HepG2 (cell line): Measurements from ENCODE around the gene GPS1. TPM values are rescaled to one million over a fixed set of nuclear protein-coding genes. Genes with fewer than 3 reads are reported as not detected.

Source experiments
- CTCF ChIP-seq: sonication (generic); formaldehyde crosslinking; IDR thresholded peaks from 2 replicates; pipeline ENCODE4 v1.5.0; 2020; ENCODE audit warnings: mild to moderate bottlenecking, missing genetic modification reagents, moderate library complexity
- LRRFIP1 ChIP-seq: sonication (generic); formaldehyde crosslinking; conservative IDR thresholded peaks from 2 replicates; pipeline ENCODE4 v1.4.0; 2020; ENCODE audit warnings: missing genetic modification reagents
- NFYB ChIP-seq: sonication (generic); formaldehyde crosslinking; IDR thresholded peaks from 2 replicates; pipeline ENCODE4 v1.4.0; 2020; ENCODE audit warnings: missing genetic modification reagents
- RBM22 ChIP-seq: fragments of 200-400 bp; formaldehyde crosslinking; optimal IDR thresholded peaks from 2 replicates; pipeline ENCODE3; 2017; ENCODE audit warnings: mild to moderate bottlenecking, low read length, moderate library complexity
- ZNF281 ChIP-seq: sonication (generic); formaldehyde crosslinking; IDR thresholded peaks from 2 replicates; pipeline ENCODE4 v1.4.0; 2020; ENCODE audit warnings: missing genetic modification reagents, borderline replicate concordance
- ZNF407 ChIP-seq: sonication (generic); formaldehyde crosslinking; IDR thresholded peaks from one replicate; pipeline ENCODE4 v1.5.1; 2020; ENCODE audit warnings: mild to moderate bottlenecking, missing genetic modification reagents; ENCODE audit errors: not compliant biosample characterization
- ZNF7 ChIP-seq: IDR thresholded peaks from 2 replicates; pipeline ENCODE4 v1.6.1; 2016; ENCODE audit warnings: missing biosample characterization, missing genetic modification reagents
- ZNF704 ChIP-seq: sonication (generic); formaldehyde crosslinking; IDR thresholded peaks from 2 replicates; pipeline ENCODE4 v1.8.1; 2023; ENCODE audit warnings: mild to moderate bottlenecking, inconsistent platforms, moderate library complexity, missing genetic modification reagents, borderline replicate concordance
- ZNF780A ChIP-seq: sonication (generic); formaldehyde crosslinking; IDR thresholded peaks from 2 replicates; pipeline ENCODE4 v1.8.0; 2022; ENCODE audit warnings: mild to moderate bottlenecking, missing genetic modification reagents, moderate library complexity
- polyA plus RNA-seq, 8 experiments: library from polyadenylated mRNA; depleted of rRNA in 3 of 8; stranded (reverse) in 7 of 8; unstranded in 1 of 8; fragments of >200 nt; fragmentation: Illumina TruSeq in 4 of 8; extraction: Trizol in 4 of 8; gene quantifications; 2 replicates each; pipeline versions ENCODE4 v1.2.1 to v1.2.3, GENCODE V29; 2011 to 2016; ENCODE audit warnings: low read depth in 4 of 8, missing spikeins in 1 of 8, mixed read lengths in 1 of 8; ENCODE audit not compliant: insufficient read depth in 1 of 8
- total RNA-seq, 5 experiments: library from RNA; depleted of rRNA; stranded (reverse); fragments of >200 nt; fragmentation: Illumina TruSeq; extraction: Trizol; gene quantifications; 2 replicates each; pipeline ENCODE4 v1.2.3, GENCODE V29; 2016; ENCODE audit warnings: low read depth in 1 of 5

Gene GPS1
- total and polyA plus RNA-seq, 2 of the 13 experiments (the other 11 are each of a cell fraction or from before 2014, with no cell fraction given) = 124 to 128 TPM

GRCh38 chr17:82063424-82064415 lies 12.0 kb downstream of the GPS1 start (continued):
- no peak for TF ChIP-seq ZNF407 (CRISPR knock-in tag)
- no peak for TF ChIP-seq ZNF780A
- no peak for TF ChIP-seq RBM22
- TF ChIP-seq ZNF281 (CRISPR knock-in tag) = no peak
- TF ChIP-seq ZNF7 (CRISPR knock-in tag) = no peak
- no peak for TF ChIP-seq NFYB (CRISPR knock-in tag)
- TF ChIP-seq ZNF704 (CRISPR knock-in tag) = 0 out of 2 replicates have a peak, but pooled peaks have one; percentile 3
- TF ChIP-seq LRRFIP1 (CRISPR knock-in tag) = no peak
- TF ChIP-seq CTCF (CRISPR knock-in tag) = no peak
